Measurements from ENCODE around the gene CALU. TPM values are rescaled to one million over a fixed set of nuclear protein-coding genes. Genes with fewer than 3 reads are reported as not detected.

The CALU gene
- total and polyA plus RNA-seq, 2 experiments from 2014 or later, result 1,589 to 1,706 TPM

GRCh38 chr7:128788446-128789412 lies 49.6 kb downstream of the CALU start:
- WGBS, 2 experiments (ENCODE audit: low coverage in 1 of 2, low lambda C conversion rate in 2 of 2, missing lambda C conversion rate in 2 of 2), result 79 to 80% methylated on average over 9 of the region's 9 CpGs
- Histone ChIP-seq H3K9ac (no peak overlapping the region), H2AFZ (no peak overlapping the region), H3K4me3 (no peak overlapping the region), H4K20me1 (ENCODE audit: insufficient read depth) (no peaks in the 10 kb centered on the region), H3F3A (ENCODE audit: insufficient read depth) (peaks cover 8% of the 10 kb centered on the region; the same call in 1 of the 2 replicates), H3K4me2 (ENCODE audit: unreplicated experiment) (no peak overlapping the region), H3K27ac (no peak overlapping the region), H3K36me3 (ENCODE audit: low read depth) (no peaks in the 10 kb centered on the region), H3K9me3 (ENCODE audit: low read depth) (no peaks in the 10 kb centered on the region), H3K27me3 (replicated peaks; ENCODE audit: insufficient read depth) (no peaks in the 10 kb centered on the region), H3K4me1 (ENCODE audit: insufficient read depth) (no peaks in the 10 kb centered on the region; the same call in 1 of the 2 replicates), H3K9me2 (ENCODE audit: insufficient read depth) (no peaks in the 10 kb centered on the region), H3K79me2 (ENCODE audit: insufficient read depth) (no peaks in the 10 kb centered on the region)
- TF ChIP-seq EZH2 (IDR thresholded peaks at IDR 0.05; ENCODE audit: insufficient read depth, poor library complexity, severe bottlenecking), result no peak
- TF ChIP-seq EZH2phosphoT487 (IDR thresholded peaks at IDR 0.05; ENCODE audit: insufficient read depth, low read depth), result no peak
- in situ Hi-C loops (cut with MboI), result no loop called here
- no peak for DNase-seq

DNA sequence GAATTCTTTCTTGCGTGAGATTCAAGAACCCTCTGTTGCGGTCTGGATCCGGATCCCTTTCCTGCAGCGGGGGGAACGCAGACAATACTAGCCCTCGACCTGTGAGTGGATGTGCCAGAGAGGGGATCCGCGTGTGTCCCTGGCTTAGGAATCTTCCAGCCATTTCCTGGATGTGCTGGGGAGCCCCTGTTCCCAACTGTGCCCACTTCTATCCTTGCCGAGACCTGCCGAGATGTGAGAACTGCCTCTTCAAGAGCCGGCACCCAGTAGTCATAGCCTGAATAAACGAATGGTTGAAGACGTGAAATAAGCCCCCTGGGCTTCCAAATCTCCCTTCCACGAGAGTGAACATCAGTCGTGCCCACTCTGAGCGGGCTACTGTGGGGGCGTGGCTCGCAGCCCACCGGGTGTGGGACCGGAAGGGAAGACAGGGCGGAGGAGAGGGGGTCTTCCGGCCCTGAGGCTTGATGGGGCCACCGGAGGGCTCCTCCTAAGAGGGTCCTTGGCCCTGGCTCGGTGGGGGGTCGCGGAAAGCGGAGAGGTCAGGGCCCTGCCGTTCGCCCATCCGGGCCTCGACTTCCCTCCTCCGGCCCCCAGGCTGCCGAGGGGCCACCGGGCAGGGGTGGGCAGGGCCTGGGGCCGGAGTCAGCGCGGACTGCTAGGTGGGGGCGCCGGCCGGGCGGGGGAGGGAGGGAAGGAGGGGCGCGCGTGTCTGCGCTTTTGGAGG lies 51.3 kb downstream of the CALU start:
- Histone ChIP-seq H3K4me2 (ENCODE audit: unreplicated experiment) (peak overlapping the region; percentile 78), H4K20me1 (ENCODE audit: insufficient read depth) (no peaks in the 10 kb centered on the region), H3K27me3 (replicated peaks; ENCODE audit: insufficient read depth) (no peaks in the 10 kb centered on the region), H3F3A (ENCODE audit: insufficient read depth) (peaks cover 9% of the 10 kb centered on the region; the same call in 1 of the 2 replicates), H3K9ac (peak overlapping the region; percentile 65), H3K36me3 (ENCODE audit: low read depth) (no peaks in the 10 kb centered on the region), H2AFZ (peak overlapping the region; percentile 84), H3K79me2 (ENCODE audit: insufficient read depth) (no peaks in the 10 kb centered on the region), H3K9me3 (ENCODE audit: low read depth) (no peaks in the 10 kb centered on the region), H3K4me3 (peak overlapping the region; percentile 75), H3K27ac (no peak overlapping the region), H3K4me1 (ENCODE audit: insufficient read depth) (no peaks in the 10 kb centered on the region), H3K9me2 (ENCODE audit: insufficient read depth) (no peaks in the 10 kb centered on the region)
- TF ChIP-seq EZH2phosphoT487 (IDR thresholded peaks at IDR 0.05; ENCODE audit: insufficient read depth, low read depth) (no peak), EZH2 (IDR thresholded peaks at IDR 0.05; ENCODE audit: insufficient read depth, poor library complexity, severe bottlenecking) (no peak)
- 16 to 20% methylated on average over 29 to 44 of the region's 45 CpGs for WGBS, 2 experiments (ENCODE audit: low coverage in 1 of 2, low lambda C conversion rate in 2 of 2, missing lambda C conversion rate in 2 of 2)
- no peak for DNase-seq
- in situ Hi-C loops (cut with MboI), result no loop called here

DNA sequence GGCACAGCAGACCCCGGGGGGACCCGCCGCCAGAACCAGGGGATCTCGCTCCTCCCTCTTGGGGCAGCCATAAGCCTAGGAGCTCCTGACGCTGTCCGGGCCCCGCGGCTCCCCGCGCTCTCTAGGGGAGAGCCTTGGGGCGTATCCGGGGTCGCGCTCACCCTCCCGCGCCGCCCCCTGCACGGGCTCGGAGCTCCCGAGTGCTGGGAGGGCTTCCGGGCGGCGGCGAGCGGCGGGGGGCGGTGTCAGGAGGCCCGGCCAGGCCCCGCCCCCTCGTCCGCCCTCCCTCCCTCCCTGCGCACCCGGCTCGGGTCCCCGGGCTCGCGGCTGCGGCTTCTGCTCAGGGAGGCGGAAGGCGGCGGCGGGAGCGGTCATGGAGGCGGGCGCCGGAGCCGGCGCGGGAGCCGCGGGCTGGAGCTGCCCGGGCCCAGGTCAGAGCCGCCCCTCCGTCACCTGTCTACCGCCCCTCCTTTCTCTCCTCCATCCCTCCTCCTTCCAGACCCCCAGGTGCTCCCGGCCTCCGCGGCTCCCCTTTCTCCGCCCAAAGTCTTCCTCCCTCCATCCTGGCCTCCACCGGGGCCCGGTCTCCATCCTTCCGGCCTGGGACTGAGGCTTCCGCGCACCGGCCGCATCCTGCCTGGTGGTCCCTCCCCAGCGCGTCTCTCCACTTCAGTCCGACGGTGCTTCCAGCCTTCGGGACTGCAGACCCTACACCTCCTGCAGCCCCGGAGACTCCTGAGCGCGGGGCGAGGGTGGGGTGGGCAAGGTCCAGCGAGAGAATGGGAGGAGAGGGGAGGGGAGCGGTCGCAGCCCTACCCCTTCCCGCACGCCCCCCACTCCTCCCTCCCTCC lies 52.2 kb downstream of the CALU start, which contains the start of gene CCDC136:
Gene CCDC136 (plus strand): TSS at position 848 of the 851 bp plus-strand sequence. CDS start 444 bp downstream, outside the sequence.
- Histone ChIP-seq H3F3A (ENCODE audit: insufficient read depth) (peaks cover 18% of the 10 kb centered on the region; the same call in 1 of the 2 replicates), H3K4me3 (peak within 1 kb of the TSS; percentile 75), H3K4me1 (ENCODE audit: insufficient read depth) (peaks cover 8% of the 10 kb centered on the region; the same call in 1 of the 2 replicates), H3K4me2 (ENCODE audit: unreplicated experiment) (peak within 1 kb of the TSS; percentile 78), H3K9me3 (ENCODE audit: low read depth) (no peaks in the 10 kb centered on the region), H4K20me1 (ENCODE audit: insufficient read depth) (no peaks in the 10 kb centered on the region), H3K9me2 (ENCODE audit: insufficient read depth) (no peaks in the 10 kb centered on the region), H3K79me2 (ENCODE audit: insufficient read depth) (no peaks in the 10 kb centered on the region), H3K27me3 (replicated peaks; ENCODE audit: insufficient read depth) (no peaks in the 10 kb centered on the region), H3K27ac (no peak within 1 kb of the TSS), H3K9ac (peak within 1 kb of the TSS; percentile 65), H3K36me3 (ENCODE audit: low read depth) (no peaks in the 10 kb centered on the region), H2AFZ (peak within 1 kb of the TSS; percentile 84)
- in situ Hi-C loops (cut with MboI), result no loop called here
- WGBS, 2 experiments (ENCODE audit: low coverage in 1 of 2, low lambda C conversion rate in 2 of 2, missing lambda C conversion rate in 2 of 2), result 0 to 2% methylated on average over 27 to 65 of the region's 80 CpGs
- DNase-seq, result peak; percentile 80
- TF ChIP-seq EZH2phosphoT487 (IDR thresholded peaks at IDR 0.05; ENCODE audit: insufficient read depth, low read depth) (no peak), EZH2 (IDR thresholded peaks at IDR 0.05; ENCODE audit: insufficient read depth, poor library complexity, severe bottlenecking) (no peak)

Data from GM23248 (cell line).